NCI-H460 (cell line): Measurements from ENCODE around the gene EGR4. TPM values are rescaled to one million over a fixed set of nuclear protein-coding genes. Genes with fewer than 3 reads are reported as not detected.

Experiments used
- DNase-seq: peaks from one replicate; pipeline ENCODE4 v3.0.0-alpha.2; 2016; ENCODE audit warnings: low read depth; ENCODE audit errors: extremely low read depth
- polyA plus RNA-seq: library from polyadenylated mRNA; depleted of rRNA; stranded (reverse); fragments of >200 nt; gene quantifications from 2 replicates; pipeline ENCODE4 v1.2.3, GENCODE V29; 2014; cell fraction: nucleus; rRNA removed
- total RNA-seq: library from RNA; depleted of rRNA; stranded (reverse); fragments of >200 nt; shearing (Covaris generic); gene quantifications from 2 replicates; pipeline ENCODE4 v1.2.3, GENCODE V29; 2014; rRNA removed

The EGR4 gene
- total RNA-seq: not detected in 2 replicates
- not detected in 2 replicates for polyA plus RNA-seq

GRCh38 chr2:73293534-73294171, at the start of gene EGR4:
Gene EGR4 (minus strand): TSS chr2:73293548. CDS start chr2:73293317, 231 bp downstream.
- peak; percentile 73 for DNase-seq

- no peak for DNase-seq
Observed at GRCh38 chr2:73341039-73341438, 47.7 kb upstream of the EGR4 start.

GRCh38 chr2:73339201-73339600, 45.9 kb upstream of the EGR4 start:
- DNase-seq: no peak

- DNase-seq: no peak
Observed at GRCh38 chr2:73337828-73338227, 44.5 kb upstream of the EGR4 start.

GRCh38 chr2:73334620-73335019, 41.3 kb upstream of the EGR4 start:
- DNase-seq: no peak

GRCh38 chr2:73334045-73334444, 40.7 kb upstream of the EGR4 start:
- no peak for DNase-seq

GRCh38 chr2:73333564-73333963, 40.2 kb upstream of the EGR4 start:
- no peak for DNase-seq

GRCh38 chr2:73324126-73324725, 30.9 kb upstream of the EGR4 start:
- DNase-seq: no peak

- DNase-seq: no peak
Observed at GRCh38 chr2:73323551-73323950, 30.2 kb upstream of the EGR4 start.

- no peak for DNase-seq
Observed at GRCh38 chr2:73314441-73314840, 21.1 kb upstream of the EGR4 start.

- DNase-seq: no peak
Observed at GRCh38 chr2:73307720-73308119, 14.4 kb upstream of the EGR4 start.

- DNase-seq: no peak
Observed at GRCh38 chr2:73301636-73302035, 8.3 kb upstream of the EGR4 start.

GRCh38 chr2:73300926-73301325, 7.6 kb upstream of the EGR4 start:
- DNase-seq: no peak

- no peak for DNase-seq
Observed at GRCh38 chr2:73297586-73297985, 4.2 kb upstream of the EGR4 start.

GRCh38 chr2:73297151-73297559, 3.8 kb upstream of the EGR4 start:
- no peak for DNase-seq

GRCh38 chr2:73295751-73296400, 2.5 kb upstream of the EGR4 start:
- no peak for DNase-seq

GRCh38 chr2:73294239-73294638, 891 bp upstream of the EGR4 start:
- no peak for DNase-seq

GRCh38 chr2:73292906-73293533, 328 bp downstream of the EGR4 start:
- no peak for DNase-seq

GRCh38 chr2:73292316-73292905, 937 bp downstream of the EGR4 start:
- DNase-seq: no peak

GRCh38 chr2:73291461-73292315, 1.7 kb downstream of the EGR4 start:
- DNase-seq: no peak
